GM19240 (cell line): ENCODE results near the gene PPP5C.
"Not testable (repeated sequence)": the region's sequence is repeated elsewhere in the genome, so short reads cannot be mapped to it uniquely, and the experiment has no call there.

Experiments
- DNase-seq: peaks from one replicate; pipeline ENCODE4 v3.0.0; 2011; ENCODE audit warnings: low spot score; ENCODE audit not compliant: insufficient read length

The PPP5C gene

DNA sequence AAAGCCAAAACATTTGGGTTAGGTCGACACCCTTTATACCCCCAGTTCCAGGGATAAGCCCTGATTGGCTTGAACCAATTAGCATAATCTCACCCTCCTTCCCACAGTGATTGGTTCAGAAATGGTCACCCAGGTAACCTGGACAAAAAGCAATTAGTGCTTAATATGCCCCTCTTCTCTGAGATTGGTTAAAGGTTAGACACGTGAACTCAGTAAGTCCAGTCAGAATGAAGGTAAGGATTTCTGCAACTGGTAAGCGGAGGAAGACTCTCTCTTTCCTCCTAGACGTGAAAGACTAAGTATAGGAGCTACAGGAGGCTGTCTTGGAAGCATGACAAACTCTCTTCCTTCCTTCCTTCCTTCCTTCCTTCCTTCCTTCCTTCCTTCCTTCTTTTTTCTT is 83.1 kb downstream of the PPP5C start:
- no peak for DNase-seq

DNA sequence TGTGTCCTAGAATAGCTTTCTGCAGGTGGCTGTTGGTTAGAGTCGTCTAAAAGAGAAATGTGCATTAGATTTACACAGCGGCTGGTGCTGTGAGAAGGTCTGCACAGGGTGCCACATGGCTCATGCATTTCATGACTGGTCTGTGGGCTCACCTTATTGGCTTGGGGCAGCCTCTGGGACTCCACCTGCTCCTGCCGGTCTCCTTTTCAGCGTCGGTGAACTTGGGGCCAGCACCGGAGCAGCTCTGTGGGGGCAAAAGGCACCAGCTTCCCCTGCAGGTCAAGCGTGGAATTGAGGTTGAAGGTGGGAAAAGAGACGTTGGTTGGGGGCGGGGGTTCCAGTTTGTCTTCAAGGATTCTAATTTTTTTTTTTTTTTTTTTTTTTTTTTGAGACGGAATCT is 84.9 kb downstream of the PPP5C start:
- DNase-seq: no peak

DNA sequence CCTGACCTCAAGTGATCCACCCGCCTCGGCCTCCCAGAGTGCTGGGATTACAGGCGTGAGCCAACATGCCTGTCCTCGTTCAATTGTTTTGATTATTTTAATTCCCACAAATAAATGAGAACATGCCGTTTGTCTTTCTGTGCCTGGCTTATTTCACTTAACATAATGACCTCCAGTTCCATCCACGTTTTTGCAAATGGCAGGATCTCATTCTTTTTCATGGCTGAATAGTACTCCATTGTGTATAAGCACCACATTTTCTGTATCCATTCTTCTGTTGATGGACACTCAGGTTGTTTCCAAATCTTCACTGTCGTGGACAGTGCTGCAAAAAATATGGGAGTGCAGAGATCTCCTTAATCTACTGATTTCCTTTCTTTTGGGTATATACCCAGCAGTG is 86.6 kb downstream of the PPP5C start:
- DNase-seq: not testable (repeated sequence)

DNA sequence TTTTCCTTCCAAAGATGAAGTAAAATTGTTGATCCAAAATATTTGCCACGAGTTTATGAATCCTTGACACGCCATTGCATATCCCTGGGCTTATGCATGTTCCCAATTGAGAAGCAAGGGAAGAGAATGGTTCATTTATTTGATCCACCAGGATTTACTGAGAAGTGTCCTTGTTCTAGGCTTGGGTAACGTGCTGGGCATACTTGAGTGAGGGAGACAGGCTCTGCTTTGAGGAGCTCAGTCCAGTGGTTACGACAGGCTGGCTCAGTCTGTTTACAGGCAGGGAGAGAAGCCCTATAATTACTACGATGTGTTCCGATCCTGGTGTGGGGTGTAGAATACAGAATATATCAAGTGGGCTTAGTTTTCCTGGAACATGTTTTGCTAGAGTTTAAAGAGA is 88.1 kb downstream of the PPP5C start:
- DNase-seq: no peak

DNA sequence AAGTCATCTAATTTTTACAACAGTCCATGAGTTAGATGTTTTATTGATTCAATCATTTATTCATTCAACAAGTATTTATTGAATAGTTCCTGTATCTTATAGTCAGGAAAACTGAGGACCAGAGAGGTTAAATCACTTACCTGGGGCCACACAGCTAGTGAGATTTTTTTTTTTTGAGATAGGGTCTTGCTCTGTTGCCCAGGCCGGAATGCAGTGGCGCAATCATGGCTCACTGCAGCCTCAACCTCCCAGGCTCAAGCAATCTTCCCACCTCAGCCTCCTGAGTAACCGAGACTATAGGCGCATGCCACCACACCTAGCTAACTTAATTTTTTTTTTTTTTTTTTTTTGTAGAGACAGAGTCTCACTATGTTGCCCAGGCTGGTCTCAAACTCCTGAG is 88.8 kb downstream of the PPP5C start:
- not testable (repeated sequence) for DNase-seq
